ENCODE results near the gene KIRREL3.

Gene KIRREL3

DNA sequence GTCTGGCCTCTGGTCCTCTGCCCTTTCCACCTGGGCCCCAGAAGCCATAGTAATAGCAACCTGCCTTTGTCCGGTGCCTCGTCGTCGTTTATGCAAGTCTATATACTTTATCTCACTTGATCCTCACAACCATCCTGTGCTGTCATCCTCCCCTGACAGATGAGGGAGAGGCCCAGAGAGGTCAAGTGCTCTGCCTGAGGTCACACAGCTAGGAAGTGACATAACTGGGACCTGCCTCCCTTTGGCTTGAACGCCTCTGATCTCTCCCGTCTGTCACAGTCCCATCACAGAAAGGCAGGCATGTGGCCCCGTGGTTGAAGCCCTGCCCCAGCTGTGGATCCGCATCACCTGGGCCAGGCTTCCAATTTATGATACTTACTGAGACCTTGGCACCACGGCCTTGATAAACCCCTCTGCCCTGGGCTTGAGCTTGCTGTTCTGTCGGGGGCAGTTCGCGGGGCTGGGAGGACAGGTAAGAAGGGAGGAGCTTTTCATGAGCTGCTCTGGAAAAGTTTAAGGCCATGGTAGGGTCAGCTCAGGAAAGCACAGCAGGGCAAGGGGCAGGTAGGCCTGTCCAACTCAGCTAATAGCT is 398.1 kb downstream of the KIRREL3 start:
- TF ChIP-seq, protein P1, sequence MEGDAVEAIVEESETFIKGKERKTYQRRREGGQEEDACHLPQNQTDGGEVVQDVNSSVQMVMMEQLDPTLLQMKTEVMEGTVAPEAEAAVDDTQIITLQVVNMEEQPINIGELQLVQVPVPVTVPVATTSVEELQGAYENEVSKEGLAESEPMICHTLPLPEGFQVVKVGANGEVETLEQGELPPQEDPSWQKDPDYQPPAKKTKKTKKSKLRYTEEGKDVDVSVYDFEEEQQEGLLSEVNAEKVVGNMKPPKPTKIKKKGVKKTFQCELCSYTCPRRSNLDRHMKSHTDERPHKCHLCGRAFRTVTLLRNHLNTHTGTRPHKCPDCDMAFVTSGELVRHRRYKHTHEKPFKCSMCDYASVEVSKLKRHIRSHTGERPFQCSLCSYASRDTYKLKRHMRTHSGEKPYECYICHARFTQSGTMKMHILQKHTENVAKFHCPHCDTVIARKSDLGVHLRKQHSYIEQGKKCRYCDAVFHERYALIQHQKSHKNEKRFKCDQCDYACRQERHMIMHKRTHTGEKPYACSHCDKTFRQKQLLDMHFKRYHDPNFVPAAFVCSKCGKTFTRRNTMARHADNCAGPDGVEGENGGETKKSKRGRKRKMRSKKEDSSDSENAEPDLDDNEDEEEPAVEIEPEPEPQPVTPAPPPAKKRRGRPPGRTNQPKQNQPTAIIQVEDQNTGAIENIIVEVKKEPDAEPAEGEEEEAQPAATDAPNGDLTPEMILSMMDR (IDR thresholded peaks at IDR 0.05; ENCODE audit: extremely low read depth, insufficient read depth, missing control alignments), result no peak
- DNase-seq (ENCODE audit: low spot score), result no peak
- in situ Hi-C loops (cut with MboI; ENCODE audit: low pct_unique_long_range_greater_than_20kb, low sequenced_read_pairs, unreplicated experiment), result no loop called here

DNA sequence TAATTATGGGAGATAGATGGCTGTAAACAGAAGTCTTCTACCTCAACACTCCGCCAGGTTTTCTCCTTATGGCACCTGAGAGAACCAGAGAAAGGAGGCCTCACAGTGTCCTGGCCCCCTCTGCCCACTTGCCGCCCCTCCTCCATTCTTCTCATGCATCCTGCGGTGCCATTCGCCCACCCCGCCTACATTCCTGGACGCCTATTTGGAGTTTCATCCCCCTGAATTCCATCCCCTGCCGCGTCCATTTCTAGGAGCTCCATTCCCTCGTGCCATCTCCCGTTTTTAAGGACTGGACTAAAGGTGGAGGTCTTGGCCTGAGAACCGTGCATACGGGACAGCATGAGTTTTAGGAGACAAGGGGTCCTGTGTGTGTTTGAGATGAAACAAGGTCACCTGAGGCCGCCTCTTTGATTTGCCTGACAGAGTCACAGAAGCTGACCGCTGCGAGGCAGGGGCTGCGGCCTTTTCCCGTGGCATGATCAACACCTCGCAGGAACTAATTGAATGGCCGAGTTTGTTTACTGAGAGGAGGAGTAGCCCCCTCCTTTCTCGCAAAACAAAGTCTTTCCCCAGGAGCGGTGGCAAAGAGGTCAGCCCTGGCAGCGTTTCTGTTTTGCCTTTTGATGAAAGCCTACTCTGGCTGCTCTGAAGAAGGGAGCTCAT is 398.9 kb downstream of the KIRREL3 start:
- no peak for DNase-seq (ENCODE audit: low spot score)
- in situ Hi-C loops (cut with MboI; ENCODE audit: low pct_unique_long_range_greater_than_20kb, low sequenced_read_pairs, unreplicated experiment), result no loop called here
- TF ChIP-seq, protein P1 (IDR thresholded peaks at IDR 0.05; ENCODE audit: extremely low read depth, insufficient read depth, missing control alignments), result no peak

DNA sequence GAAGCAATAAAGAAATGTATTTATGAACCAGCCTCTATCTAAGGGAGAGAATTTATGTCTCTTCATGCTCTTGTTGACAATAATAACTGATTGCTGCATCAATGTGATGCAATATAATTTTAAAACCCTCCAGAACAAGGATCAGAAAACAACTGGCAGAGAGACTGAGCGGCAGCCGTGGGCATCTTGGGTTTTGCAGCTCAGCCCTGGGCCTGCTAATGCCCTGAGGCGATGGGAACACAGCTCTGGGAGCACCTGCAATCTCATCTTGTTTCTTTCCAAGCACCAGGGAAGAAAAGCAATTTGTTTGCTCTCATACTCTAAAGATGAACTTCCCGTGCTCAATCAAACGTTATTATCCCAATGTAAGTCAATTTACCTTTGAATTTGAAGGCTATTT is 399.4 kb downstream of the KIRREL3 start:
- in situ Hi-C loops (cut with MboI; ENCODE audit: low pct_unique_long_range_greater_than_20kb, low sequenced_read_pairs, unreplicated experiment), result no loop called here
- no peak for DNase-seq (ENCODE audit: low spot score)
- TF ChIP-seq, protein P1 (IDR thresholded peaks at IDR 0.05; ENCODE audit: extremely low read depth, insufficient read depth, missing control alignments), result no peak

DNA sequence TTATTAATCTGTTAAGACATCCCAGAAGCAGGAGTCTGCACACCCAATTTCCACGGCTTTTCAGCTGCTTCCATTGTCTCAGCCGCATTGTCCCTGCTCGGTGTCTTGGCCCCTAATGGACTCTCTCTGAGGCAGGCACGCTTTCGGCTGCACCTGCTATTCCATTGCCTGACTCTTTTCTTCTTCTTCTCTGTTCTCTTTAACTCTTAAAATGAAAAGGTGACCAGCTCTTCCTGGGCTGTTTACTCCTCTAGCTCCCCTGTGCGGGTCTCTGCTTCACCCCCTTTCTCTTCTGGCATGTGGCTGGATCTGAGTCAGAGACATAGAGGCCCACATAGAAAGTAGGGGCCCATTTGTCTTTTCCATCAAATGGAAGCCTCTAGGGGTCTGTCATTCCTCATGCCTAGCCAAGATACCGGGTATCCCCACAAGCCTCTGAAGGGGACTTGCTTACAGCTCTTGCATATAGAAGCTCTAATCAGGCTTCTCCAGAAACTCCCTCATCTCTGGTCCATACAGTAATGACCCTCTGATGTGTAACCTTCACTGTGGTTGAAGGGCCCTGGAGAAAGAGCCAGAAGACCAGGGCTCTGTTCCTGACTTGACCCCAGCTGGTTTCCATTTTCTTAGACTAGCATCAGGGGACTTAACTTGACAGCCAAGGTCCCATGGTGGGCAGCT is 401.2 kb downstream of the KIRREL3 start:
- in situ Hi-C loops (cut with MboI; ENCODE audit: low pct_unique_long_range_greater_than_20kb, low sequenced_read_pairs, unreplicated experiment), result no loop called here
- TF ChIP-seq, protein P1 (IDR thresholded peaks at IDR 0.05; ENCODE audit: extremely low read depth, insufficient read depth, missing control alignments), result no peak
- no peak for DNase-seq (ENCODE audit: low spot score)

DNA sequence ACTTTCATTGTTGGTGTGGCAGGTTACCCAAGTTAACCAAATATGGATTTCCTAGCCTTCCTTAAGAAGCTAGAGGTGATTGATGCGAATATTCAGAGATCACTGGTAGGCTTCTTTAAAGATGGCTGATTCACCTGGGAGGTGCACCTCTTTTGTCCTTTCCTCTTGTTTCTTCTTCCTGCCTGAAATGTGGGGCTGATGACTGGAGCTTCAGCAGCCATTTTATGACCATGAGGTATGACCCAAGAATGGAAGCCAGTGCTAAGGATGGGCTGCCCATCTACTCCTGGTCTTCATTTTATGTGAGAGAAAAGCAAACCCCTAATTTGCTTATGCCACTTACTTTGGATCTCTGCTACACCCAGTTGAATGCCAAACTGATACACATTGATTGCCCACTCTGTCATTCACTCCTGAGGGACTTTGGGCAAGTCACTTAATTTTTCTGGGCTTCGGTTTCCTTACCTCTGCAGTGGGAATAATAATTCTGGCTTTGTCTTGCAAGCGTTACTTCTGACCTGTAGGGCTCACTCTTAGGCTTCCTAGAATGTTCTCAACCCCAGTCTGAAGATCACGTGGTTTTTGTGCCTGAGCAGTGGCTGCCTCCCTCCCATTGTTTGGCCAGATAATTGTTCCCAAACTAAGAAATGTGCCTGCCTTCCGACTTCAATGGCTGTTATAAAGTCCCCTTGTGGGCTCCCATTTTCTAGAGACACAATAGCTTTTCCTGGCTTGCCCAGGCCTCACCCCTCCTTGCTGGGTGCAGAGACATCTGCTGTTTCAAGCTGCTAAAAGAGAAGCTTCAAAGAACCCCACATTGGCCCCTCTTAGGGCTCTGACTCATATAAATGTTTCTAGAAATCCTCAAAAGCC is 402.0 kb downstream of the KIRREL3 start:
- in situ Hi-C loops (cut with MboI; ENCODE audit: low pct_unique_long_range_greater_than_20kb, low sequenced_read_pairs, unreplicated experiment), result no loop called here
- DNase-seq (ENCODE audit: low spot score), result no peak
- TF ChIP-seq, protein P1 (IDR thresholded peaks at IDR 0.05; ENCODE audit: extremely low read depth, insufficient read depth, missing control alignments), result no peak

DNA sequence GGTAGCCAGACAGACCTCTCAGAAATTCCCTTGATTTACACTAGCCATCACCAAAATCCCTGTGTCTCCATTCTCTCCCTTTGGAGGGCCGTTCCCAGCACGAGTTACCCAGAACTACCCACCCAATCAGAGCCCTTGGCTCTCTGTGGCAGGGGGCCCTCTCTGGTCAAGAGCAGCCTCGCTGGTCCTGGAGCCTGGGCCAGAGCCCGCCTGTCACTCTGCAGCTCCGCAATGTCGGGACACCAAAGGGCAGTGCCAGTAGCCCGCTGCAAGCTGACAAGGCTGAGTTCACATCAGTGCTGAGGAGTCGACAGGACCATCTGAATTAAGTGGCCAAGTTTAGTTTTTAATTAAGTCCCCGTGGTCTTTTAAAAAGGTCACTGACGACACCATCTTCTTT is 403.5 kb downstream of the KIRREL3 start:
- in situ Hi-C loops (cut with MboI; ENCODE audit: low pct_unique_long_range_greater_than_20kb, low sequenced_read_pairs, unreplicated experiment), result no loop called here
- no peak for DNase-seq (ENCODE audit: low spot score)
- TF ChIP-seq, protein P1 (IDR thresholded peaks at IDR 0.05; ENCODE audit: extremely low read depth, insufficient read depth, missing control alignments), result no peak

Data from GM13977 (cell line).